HG03039 (cell line): ENCODE results near the gene PNLIPRP1.

Source experiments
- ATAC-seq: cut with Tn5 transposase; IDR thresholded peaks from one replicate; pipeline ENCODE4 v1.9.1; 2021; ENCODE audit warnings: mild to moderate bottlenecking, moderate library complexity; ENCODE audit not compliant: unreplicated experiment

Gene PNLIPRP1

GRCh38 chr10:116629340-116629739 lies 38.6 kb downstream of the PNLIPRP1 start:
- no peak for ATAC-seq

- ATAC-seq, result no peak
Observed at GRCh38 chr10:116630020-116630419, 39.3 kb downstream of the PNLIPRP1 start.

GRCh38 chr10:116631871-116632295 lies 41.1 kb downstream of the PNLIPRP1 start:
- ATAC-seq, result no peak

- no peak for ATAC-seq
Observed at GRCh38 chr10:116632596-116633215, 41.9 kb downstream of the PNLIPRP1 start.

- no peak for ATAC-seq
Observed at GRCh38 chr10:116633216-116633600, 42.4 kb downstream of the PNLIPRP1 start.

- no peak for ATAC-seq
Observed at GRCh38 chr10:116634126-116634975, 43.6 kb downstream of the PNLIPRP1 start.

GRCh38 chr10:116636385-116636784 lies 45.6 kb downstream of the PNLIPRP1 start:
- no peak for ATAC-seq

GRCh38 chr10:116636976-116637375 lies 46.2 kb downstream of the PNLIPRP1 start:
- ATAC-seq, result no peak

GRCh38 chr10:116637830-116638229 lies 47.1 kb downstream of the PNLIPRP1 start:
- ATAC-seq, result no peak

GRCh38 chr10:116646502-116646901 lies 55.7 kb downstream of the PNLIPRP1 start:
- ATAC-seq, result no peak

GRCh38 chr10:116648903-116649302 lies 58.1 kb downstream of the PNLIPRP1 start:
- ATAC-seq, result no peak

- no peak for ATAC-seq
Observed at GRCh38 chr10:116653885-116654284, 63.1 kb downstream of the PNLIPRP1 start.

GRCh38 chr10:116654816-116655215 lies 64.1 kb downstream of the PNLIPRP1 start:
- no peak for ATAC-seq

- no peak for ATAC-seq
Observed at GRCh38 chr10:116655568-116655967, 64.8 kb downstream of the PNLIPRP1 start.

- ATAC-seq, result no peak
Observed at GRCh38 chr10:116656044-116656443, 65.3 kb downstream of the PNLIPRP1 start.

- no peak for ATAC-seq
Observed at GRCh38 chr10:116657863-116658551, 67.2 kb downstream of the PNLIPRP1 start.
